HepG2 (cell line): ENCODE results near the gene ANKS3. TPM values are rescaled to one million over a fixed set of nuclear protein-coding genes. Genes with fewer than 3 reads are reported as not detected.

Source experiments
- E2F5 ChIP-seq: sonication (generic); formaldehyde crosslinking; conservative IDR thresholded peaks from 2 replicates; pipeline ENCODE4 v1.4.0; 2020; ENCODE audit warnings: missing genetic modification reagents
- HHEX ChIP-seq: IDR thresholded peaks from 2 replicates; pipeline ENCODE4 v1.6.1; 2016; ENCODE audit warnings: control low read depth
- ISL2 ChIP-seq: sonication (generic); formaldehyde crosslinking; IDR thresholded peaks from 2 replicates; pipeline ENCODE4 v1.5.0; 2020; ENCODE audit warnings: missing genetic modification reagents
- KDM2A ChIP-seq: sonication (generic); formaldehyde crosslinking; IDR thresholded peaks from 2 replicates; pipeline ENCODE4 v1.4.0; 2020; ENCODE audit warnings: low read depth, missing genetic modification reagents, borderline replicate concordance
- KMT2B ChIP-seq: IDR thresholded peaks from 2 replicates; pipeline ENCODE4 v1.6.1; 2016; ENCODE audit warnings: missing genetic modification reagents, missing compliant biosample characterization
- MXI1 ChIP-seq: IDR thresholded peaks from 3 replicates; pipeline ENCODE4 v1.6.1; 2012; ENCODE audit warnings: low read depth, low read length, inconsistent platforms, borderline replicate concordance
- RFXANK ChIP-seq: IDR thresholded peaks from 2 replicates; pipeline ENCODE4 v1.6.1; 2016
- RXRA ChIP-seq: sonication (generic); formaldehyde crosslinking; IDR thresholded peaks from 2 replicates; pipeline ENCODE4 v1.5.1; 2020; ENCODE audit warnings: missing genetic modification reagents
- SATB2 ChIP-seq: sonication (generic); formaldehyde crosslinking; IDR thresholded peaks from 2 replicates; pipeline ENCODE4 v1.5.0; 2020; ENCODE audit warnings: missing genetic modification reagents
- SOX13 ChIP-seq, 3 experiments: fragments of 450-650 bp in 1 of 3; sonication (generic) in 1 of 3; formaldehyde crosslinking in 1 of 3; IDR thresholded peaks in 2 of 3; conservative IDR thresholded peaks in 1 of 3; 2 replicates each; pipeline versions ENCODE4 v1.5.0 to v1.6.1; 2016 to 2020; ENCODE audit warnings: antibody characterized with exemption in 1 of 3, mild to moderate bottlenecking in 1 of 3, missing compliant biosample characterization in 1 of 3, missing genetic modification reagents in 1 of 3, moderate library complexity in 1 of 3
- TEF ChIP-seq: sonication (generic); formaldehyde crosslinking; IDR thresholded peaks from 2 replicates; pipeline ENCODE4 v1.5.0; 2020; ENCODE audit warnings: missing genetic modification reagents
- XBP1 ChIP-seq: sonication (generic); formaldehyde crosslinking; IDR thresholded peaks from 2 replicates; pipeline ENCODE4 v1.5.0; 2020; ENCODE audit warnings: missing genetic modification reagents
- ZBTB7A ChIP-seq: sonication (generic); formaldehyde crosslinking; IDR thresholded peaks from 2 replicates; pipeline ENCODE4 v1.8.0; 2022; ENCODE audit warnings: mild to moderate bottlenecking, missing genetic modification reagents
- ZNF768 ChIP-seq: sonication (generic); formaldehyde crosslinking; IDR thresholded peaks from 2 replicates; pipeline ENCODE4 v1.4.0; 2020; ENCODE audit warnings: missing genetic modification reagents
- ZXDC ChIP-seq: sonication (generic); formaldehyde crosslinking; IDR thresholded peaks from 2 replicates; pipeline ENCODE4 v1.5.0; 2020; ENCODE audit warnings: mild to moderate bottlenecking, missing genetic modification reagents
- polyA plus RNA-seq, 8 experiments: library from polyadenylated mRNA; depleted of rRNA in 3 of 8; stranded (reverse) in 7 of 8; unstranded in 1 of 8; fragments of >200 nt; fragmentation: Illumina TruSeq in 4 of 8; extraction: Trizol in 4 of 8; gene quantifications; 2 replicates each; pipeline versions ENCODE4 v1.2.1 to v1.2.3, GENCODE V29; 2011 to 2016; ENCODE audit warnings: low read depth in 4 of 8, missing spikeins in 1 of 8, mixed read lengths in 1 of 8; ENCODE audit not compliant: insufficient read depth in 1 of 8
- total RNA-seq, 5 experiments: library from RNA; depleted of rRNA; stranded (reverse); fragments of >200 nt; fragmentation: Illumina TruSeq; extraction: Trizol; gene quantifications; 2 replicates each; pipeline ENCODE4 v1.2.3, GENCODE V29; 2016; ENCODE audit warnings: low read depth in 1 of 5
- TF ChIP-seq, protein P1 (sequence below): sonication (generic); formaldehyde crosslinking; IDR thresholded peaks from 2 replicates; pipeline ENCODE4 v1.5.0; 2020; ENCODE audit warnings: missing genetic modification reagents, mild to moderate bottlenecking, borderline replicate concordance
- TF ChIP-seq, protein P2 (sequence below): sonication (generic); formaldehyde crosslinking; IDR thresholded peaks from 2 replicates; pipeline ENCODE4 v1.8.0; 2022; ENCODE audit warnings: missing genetic modification reagents, mild to moderate bottlenecking, borderline replicate concordance
- TF ChIP-seq, protein P3 (sequence below): sonication (generic); formaldehyde crosslinking; conservative IDR thresholded peaks from 2 replicates; pipeline ENCODE4 v1.8.0; 2022; ENCODE audit warnings: missing genetic modification reagents

Gene ANKS3
- total and polyA plus RNA-seq, 2 of the 13 experiments (the other 11 are each of a cell fraction or from before 2014, with no cell fraction given), result 11.4 to 15.9 TPM

GRCh38 chr16:4765511-4766474 is 31.7 kb upstream of the ANKS3 start (continued):
- TF ChIP-seq SATB2 (CRISPR knock-in tag) (no peak), ISL2 (no peak), HHEX (CRISPR knock-in tag) (no peak), ZXDC (CRISPR knock-in tag) (no peak), E2F5 (no peak), XBP1 (CRISPR knock-in tag) (no peak), ZBTB7A (CRISPR knock-in tag) (0 out of 2 replicates have a peak, but pooled peaks have one; percentile 17), KMT2B (CRISPR knock-in tag) (no peak), SOX13 (IDR thresholded peaks at IDR 0.05) (no peak), SOX13 (CRISPR knock-in tag; conservative IDR thresholded peaks at IDR 0.05 in 1 of 2, IDR thresholded peaks at IDR 0.05 in 1 of 2) (peak in 1 of 2 experiments; percentile 6; a peak in 1 of 4 replicates), RFXANK (CRISPR knock-in tag) (no peak), RXRA (CRISPR knock-in tag) (no peak), TEF (CRISPR knock-in tag) (no peak), MXI1 (no peak), KDM2A (CRISPR knock-in tag) (no peak), ZNF768 (peak; percentile 15; the same call in 1 of the 2 replicates)
- TF ChIP-seq, protein P1, sequence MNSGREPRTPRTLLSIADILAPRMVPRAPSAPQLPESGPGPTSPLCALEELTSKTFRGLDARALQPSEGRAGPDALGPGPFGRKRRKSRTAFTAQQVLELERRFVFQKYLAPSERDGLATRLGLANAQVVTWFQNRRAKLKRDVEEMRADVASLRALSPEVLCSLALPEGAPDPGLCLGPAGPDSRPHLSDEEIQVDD (CRISPR knock-in tag), result no peak
- TF ChIP-seq, protein P2, sequence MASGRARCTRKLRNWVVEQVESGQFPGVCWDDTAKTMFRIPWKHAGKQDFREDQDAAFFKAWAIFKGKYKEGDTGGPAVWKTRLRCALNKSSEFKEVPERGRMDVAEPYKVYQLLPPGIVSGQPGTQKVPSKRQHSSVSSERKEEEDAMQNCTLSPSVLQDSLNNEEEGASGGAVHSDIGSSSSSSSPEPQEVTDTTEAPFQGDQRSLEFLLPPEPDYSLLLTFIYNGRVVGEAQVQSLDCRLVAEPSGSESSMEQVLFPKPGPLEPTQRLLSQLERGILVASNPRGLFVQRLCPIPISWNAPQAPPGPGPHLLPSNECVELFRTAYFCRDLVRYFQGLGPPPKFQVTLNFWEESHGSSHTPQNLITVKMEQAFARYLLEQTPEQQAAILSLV (CRISPR knock-in tag), result no peak
- TF ChIP-seq, protein P3, sequence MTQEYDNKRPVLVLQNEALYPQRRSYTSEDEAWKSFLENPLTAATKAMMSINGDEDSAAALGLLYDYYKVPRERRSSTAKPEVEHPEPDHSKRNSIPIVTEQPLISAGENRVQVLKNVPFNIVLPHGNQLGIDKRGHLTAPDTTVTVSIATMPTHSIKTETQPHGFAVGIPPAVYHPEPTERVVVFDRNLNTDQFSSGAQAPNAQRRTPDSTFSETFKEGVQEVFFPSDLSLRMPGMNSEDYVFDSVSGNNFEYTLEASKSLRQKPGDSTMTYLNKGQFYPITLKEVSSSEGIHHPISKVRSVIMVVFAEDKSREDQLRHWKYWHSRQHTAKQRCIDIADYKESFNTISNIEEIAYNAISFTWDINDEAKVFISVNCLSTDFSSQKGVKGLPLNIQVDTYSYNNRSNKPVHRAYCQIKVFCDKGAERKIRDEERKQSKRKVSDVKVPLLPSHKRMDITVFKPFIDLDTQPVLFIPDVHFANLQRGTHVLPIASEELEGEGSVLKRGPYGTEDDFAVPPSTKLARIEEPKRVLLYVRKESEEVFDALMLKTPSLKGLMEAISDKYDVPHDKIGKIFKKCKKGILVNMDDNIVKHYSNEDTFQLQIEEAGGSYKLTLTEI (CRISPR knock-in tag), result no peak
- TF ChIP-seq, all 625 proteins: peak for 56
